Spleen (tissue), 7 donors: ENCODE data around the gene INHBE.

ENCODE experiments used
- POLR2A ChIP-seq, 3 donors: fragments of 450-650 bp; IDR thresholded peaks; one replicate each; pipeline ENCODE4 v1.5.1; 2017; ENCODE audit warnings: antibody characterized with exemption in 3 of 3, mild to moderate bottlenecking in 1 of 3
- TF ChIP-seq, protein P1 (sequence below), 11 experiments: fragments of 200-600 bp in 7 of 11; fragments of 450-650 bp in 4 of 11; sonication (generic) in 4 of 11; IDR thresholded peaks in 8 of 11; conservative IDR thresholded peaks in 3 of 11; 1 replicate in 7 of 11; 2 replicates in 4 of 11; pipeline versions ENCODE4 v1.4.0 to v1.8.0; 2016 to 2021; ENCODE audit warnings: antibody characterized with exemption in 11 of 11, inconsistent platforms in 4 of 11, mild to moderate bottlenecking in 1 of 11
- donor health status: DM: no; HTN: no; CAD: no; lungs with moderate emphysema.
- donor health status: DM: no; HTN: no; CAD: no.
- donor health status: DM: no; HTN: no; CAD: no.

DNA sequence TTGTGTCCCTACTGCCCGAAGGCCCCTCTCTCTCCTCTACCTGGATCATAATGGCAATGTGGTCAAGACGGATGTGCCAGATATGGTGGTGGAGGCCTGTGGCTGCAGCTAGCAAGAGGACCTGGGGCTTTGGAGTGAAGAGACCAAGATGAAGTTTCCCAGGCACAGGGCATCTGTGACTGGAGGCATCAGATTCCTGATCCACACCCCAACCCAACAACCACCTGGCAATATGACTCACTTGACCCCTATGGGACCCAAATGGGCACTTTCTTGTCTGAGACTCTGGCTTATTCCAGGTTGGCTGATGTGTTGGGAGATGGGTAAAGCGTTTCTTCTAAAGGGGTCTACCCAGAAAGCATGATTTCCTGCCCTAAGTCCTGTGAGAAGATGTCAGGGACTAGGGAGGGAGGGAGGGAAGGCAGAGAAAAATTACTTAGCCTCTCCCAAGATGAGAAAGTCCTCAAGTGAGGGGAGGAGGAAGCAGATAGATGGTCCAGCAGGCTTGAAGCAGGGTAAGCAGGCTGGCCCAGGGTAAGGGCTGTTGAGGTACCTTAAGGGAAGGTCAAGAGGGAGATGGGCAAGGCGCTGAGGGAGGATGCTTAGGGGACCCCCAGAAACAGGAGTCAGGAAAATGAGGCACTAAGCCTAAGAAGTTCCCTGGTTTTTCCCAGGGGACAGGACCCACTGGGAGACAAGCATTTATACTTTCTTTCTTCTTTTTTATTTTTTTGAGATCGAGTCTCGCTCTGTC, 1.8 kb downstream of the INHBE start:
- no peak for TF ChIP-seq POLR2A (IDR thresholded peaks at IDR 0.05)
- TF ChIP-seq, protein P1, sequence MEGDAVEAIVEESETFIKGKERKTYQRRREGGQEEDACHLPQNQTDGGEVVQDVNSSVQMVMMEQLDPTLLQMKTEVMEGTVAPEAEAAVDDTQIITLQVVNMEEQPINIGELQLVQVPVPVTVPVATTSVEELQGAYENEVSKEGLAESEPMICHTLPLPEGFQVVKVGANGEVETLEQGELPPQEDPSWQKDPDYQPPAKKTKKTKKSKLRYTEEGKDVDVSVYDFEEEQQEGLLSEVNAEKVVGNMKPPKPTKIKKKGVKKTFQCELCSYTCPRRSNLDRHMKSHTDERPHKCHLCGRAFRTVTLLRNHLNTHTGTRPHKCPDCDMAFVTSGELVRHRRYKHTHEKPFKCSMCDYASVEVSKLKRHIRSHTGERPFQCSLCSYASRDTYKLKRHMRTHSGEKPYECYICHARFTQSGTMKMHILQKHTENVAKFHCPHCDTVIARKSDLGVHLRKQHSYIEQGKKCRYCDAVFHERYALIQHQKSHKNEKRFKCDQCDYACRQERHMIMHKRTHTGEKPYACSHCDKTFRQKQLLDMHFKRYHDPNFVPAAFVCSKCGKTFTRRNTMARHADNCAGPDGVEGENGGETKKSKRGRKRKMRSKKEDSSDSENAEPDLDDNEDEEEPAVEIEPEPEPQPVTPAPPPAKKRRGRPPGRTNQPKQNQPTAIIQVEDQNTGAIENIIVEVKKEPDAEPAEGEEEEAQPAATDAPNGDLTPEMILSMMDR (IDR thresholded peaks at IDR 0.05 in 8 of 11, conservative IDR thresholded peaks at IDR 0.05 in 3 of 11) = no peak
